Loucy (cell line): Measurements from ENCODE around the gene UBTD1.

Experiments used
- CTCF ChIP-seq: fragments of 200-600 bp; sonication (generic); conservative IDR thresholded peaks from 2 replicates; pipeline ENCODE4 v1.5.1; 2014; ENCODE audit warnings: mild to moderate bottlenecking, antibody characterized with exemption, low read length
- EZH2phosphoT487 ChIP-seq: fragments of 200-600 bp; IDR thresholded peaks from 2 replicates; pipeline ENCODE4 v1.6.1; 2018; ENCODE audit warnings: antibody characterized with exemption, mild to moderate bottlenecking, moderate library complexity, borderline replicate concordance

DNA sequence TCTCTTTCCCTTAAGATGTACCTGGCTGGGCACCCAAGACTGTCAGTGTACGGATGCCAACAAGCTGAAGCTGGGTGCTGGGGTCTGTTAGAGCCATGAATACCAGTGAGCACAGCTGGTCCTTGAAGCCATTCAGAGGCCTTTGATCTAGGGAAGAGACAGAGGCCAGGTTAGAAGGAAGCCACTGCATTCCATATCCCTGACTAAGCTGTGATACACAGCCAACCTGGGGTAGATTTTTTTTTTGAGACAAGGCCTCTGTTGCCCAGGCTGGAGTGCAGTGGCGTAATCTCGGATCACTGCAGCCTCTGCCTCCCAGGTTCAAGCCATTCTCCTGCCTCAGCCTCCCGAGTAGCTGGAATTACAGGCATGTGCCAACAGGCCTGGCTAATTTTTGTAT, 32.0 kb upstream of the UBTD1 start:
- TF ChIP-seq CTCF = no peak
- no peak for TF ChIP-seq EZH2phosphoT487
